SU-DHL-6 (cell line): ENCODE data around the gene GANAB.

Experiments used
- EZH2phosphoT487 ChIP-seq: fragments of 200-600 bp; sonication (generic), shearing (Covaris generic); conservative IDR thresholded peaks from 2 replicates; pipeline ENCODE4 v1.6.1; 2018; ENCODE audit warnings: mild to moderate bottlenecking, antibody characterized with exemption, low read length, moderate library complexity, mixed read lengths
- TF ChIP-seq, protein P1 (sequence below): fragments of 200-600 bp; sonication (generic); IDR thresholded peaks from one replicate; pipeline ENCODE4 v1.5.1; 2017; ENCODE audit warnings: antibody characterized with exemption, mild to moderate bottlenecking, low read length, moderate library complexity; ENCODE audit not compliant: insufficient read depth, poor library complexity, severe bottlenecking

DNA sequence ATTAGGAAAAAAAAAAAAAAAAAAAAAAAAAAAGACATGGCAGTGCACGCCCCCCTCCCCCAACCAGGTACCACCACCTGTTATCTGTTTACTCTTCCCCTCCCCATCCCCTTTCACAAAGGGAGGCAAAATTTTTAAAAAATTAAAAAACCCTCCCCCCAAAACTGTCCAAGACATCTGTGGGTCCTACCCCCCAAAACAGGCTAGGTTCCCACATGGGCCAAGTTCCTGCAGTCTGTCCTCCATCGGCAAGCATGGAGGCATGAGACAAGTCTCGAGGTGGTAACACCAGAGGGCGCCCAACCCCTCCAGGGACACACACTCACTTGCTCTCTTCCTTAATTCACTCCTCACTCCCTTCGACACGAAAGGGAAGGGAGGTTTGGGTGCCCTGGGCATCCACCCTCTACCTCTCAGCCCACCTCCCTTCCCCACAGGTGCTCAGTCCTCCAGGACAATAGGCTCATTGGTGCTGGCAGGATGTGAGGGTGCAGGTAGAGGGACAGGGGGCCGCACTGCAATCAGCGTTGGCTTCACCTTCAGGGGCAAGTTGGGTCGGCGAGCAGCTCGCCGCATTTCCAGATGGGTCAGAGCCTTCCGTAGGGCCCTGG lies 52.9 kb downstream of the GANAB start:
- TF ChIP-seq, protein P1, sequence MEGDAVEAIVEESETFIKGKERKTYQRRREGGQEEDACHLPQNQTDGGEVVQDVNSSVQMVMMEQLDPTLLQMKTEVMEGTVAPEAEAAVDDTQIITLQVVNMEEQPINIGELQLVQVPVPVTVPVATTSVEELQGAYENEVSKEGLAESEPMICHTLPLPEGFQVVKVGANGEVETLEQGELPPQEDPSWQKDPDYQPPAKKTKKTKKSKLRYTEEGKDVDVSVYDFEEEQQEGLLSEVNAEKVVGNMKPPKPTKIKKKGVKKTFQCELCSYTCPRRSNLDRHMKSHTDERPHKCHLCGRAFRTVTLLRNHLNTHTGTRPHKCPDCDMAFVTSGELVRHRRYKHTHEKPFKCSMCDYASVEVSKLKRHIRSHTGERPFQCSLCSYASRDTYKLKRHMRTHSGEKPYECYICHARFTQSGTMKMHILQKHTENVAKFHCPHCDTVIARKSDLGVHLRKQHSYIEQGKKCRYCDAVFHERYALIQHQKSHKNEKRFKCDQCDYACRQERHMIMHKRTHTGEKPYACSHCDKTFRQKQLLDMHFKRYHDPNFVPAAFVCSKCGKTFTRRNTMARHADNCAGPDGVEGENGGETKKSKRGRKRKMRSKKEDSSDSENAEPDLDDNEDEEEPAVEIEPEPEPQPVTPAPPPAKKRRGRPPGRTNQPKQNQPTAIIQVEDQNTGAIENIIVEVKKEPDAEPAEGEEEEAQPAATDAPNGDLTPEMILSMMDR = peak; percentile 57
- no peak for TF ChIP-seq EZH2phosphoT487
